IMR-90 (cell line): ENCODE data around the gene MECP2.

Experiments used
- CHD1 ChIP-seq: IDR thresholded peaks from 2 replicates; pipeline ENCODE4 v1.6.1; 2012; ENCODE audit warnings: low read depth, low read length, improper control_type of control experiment
- NFE2L2 ChIP-seq: fragments of 150-350 bp; IDR thresholded peaks from 2 replicates; pipeline ENCODE4 v1.6.1; 2016; ENCODE audit warnings: low read depth, mild to moderate bottlenecking, low read length
- RCOR1 ChIP-seq: IDR thresholded peaks from 2 replicates; pipeline ENCODE4 v1.6.1; 2012; ENCODE audit warnings: mild to moderate bottlenecking, low read length, improper control_type of control experiment; ENCODE audit not compliant: insufficient replicate concordance
- TF ChIP-seq, protein P1 (sequence below): conservative IDR thresholded peaks from 2 replicates; pipeline ENCODE4 v1.5.1; 2012; ENCODE audit warnings: mild to moderate bottlenecking, low read depth, low read length, improper control_type of control experiment

GRCh38 chrX:154006947-154007346 is 90.6 kb downstream of the MECP2 start:
- TF ChIP-seq, protein P1, sequence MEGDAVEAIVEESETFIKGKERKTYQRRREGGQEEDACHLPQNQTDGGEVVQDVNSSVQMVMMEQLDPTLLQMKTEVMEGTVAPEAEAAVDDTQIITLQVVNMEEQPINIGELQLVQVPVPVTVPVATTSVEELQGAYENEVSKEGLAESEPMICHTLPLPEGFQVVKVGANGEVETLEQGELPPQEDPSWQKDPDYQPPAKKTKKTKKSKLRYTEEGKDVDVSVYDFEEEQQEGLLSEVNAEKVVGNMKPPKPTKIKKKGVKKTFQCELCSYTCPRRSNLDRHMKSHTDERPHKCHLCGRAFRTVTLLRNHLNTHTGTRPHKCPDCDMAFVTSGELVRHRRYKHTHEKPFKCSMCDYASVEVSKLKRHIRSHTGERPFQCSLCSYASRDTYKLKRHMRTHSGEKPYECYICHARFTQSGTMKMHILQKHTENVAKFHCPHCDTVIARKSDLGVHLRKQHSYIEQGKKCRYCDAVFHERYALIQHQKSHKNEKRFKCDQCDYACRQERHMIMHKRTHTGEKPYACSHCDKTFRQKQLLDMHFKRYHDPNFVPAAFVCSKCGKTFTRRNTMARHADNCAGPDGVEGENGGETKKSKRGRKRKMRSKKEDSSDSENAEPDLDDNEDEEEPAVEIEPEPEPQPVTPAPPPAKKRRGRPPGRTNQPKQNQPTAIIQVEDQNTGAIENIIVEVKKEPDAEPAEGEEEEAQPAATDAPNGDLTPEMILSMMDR: no peak
- TF ChIP-seq NFE2L2 (no peak), CHD1 (no peak), RCOR1 (no peak)
